PFSK-1 (cell line): ENCODE measurements around the gene CLASP2.

Experiments
- FOXP2 ChIP-seq: optimal IDR thresholded peaks from 2 replicates; pipeline ENCODE3; 2011; ENCODE audit warnings: borderline replicate concordance, control low read depth, inconsistent platforms; ENCODE audit not compliant: insufficient read depth; ENCODE audit errors: extremely low read length, extremely low read depth
- POLR2AphosphoS5 ChIP-seq: IDR thresholded peaks from 2 replicates; pipeline ENCODE4 v1.6.1; 2012; ENCODE audit warnings: low read depth, mild to moderate bottlenecking, control low read depth, low read length, moderate library complexity
- SIN3A ChIP-seq: IDR thresholded peaks from 2 replicates; pipeline ENCODE4 v1.6.1; 2012; ENCODE audit warnings: mild to moderate bottlenecking, low read length, moderate library complexity, borderline replicate concordance; ENCODE audit not compliant: insufficient read depth
- TAF1 ChIP-seq: IDR thresholded peaks from 2 replicates; pipeline ENCODE4 v1.6.1; 2012; ENCODE audit warnings: low read length, control low read depth, borderline replicate concordance; ENCODE audit not compliant: insufficient read depth
- TF ChIP-seq, protein P1 (sequence below), 2 experiments: IDR thresholded peaks; 2 replicates each; pipeline versions ENCODE4 v1.6.1 to v1.8.0; 2011 to 2012; ENCODE audit warnings: low read depth in 2 of 2, low read length in 2 of 2, control low read depth in 1 of 2, inconsistent platforms in 1 of 2, mild to moderate bottlenecking in 1 of 2, moderate library complexity in 1 of 2; ENCODE audit not compliant: insufficient read depth in 1 of 2

Gene CLASP2

GRCh38 chr3:33447958-33448357, 270.1 kb downstream of the CLASP2 start:
- TF ChIP-seq SIN3A (no peak), FOXP2 (no peak), TAF1 (no peak), POLR2AphosphoS5 (no peak)
- TF ChIP-seq, protein P1, sequence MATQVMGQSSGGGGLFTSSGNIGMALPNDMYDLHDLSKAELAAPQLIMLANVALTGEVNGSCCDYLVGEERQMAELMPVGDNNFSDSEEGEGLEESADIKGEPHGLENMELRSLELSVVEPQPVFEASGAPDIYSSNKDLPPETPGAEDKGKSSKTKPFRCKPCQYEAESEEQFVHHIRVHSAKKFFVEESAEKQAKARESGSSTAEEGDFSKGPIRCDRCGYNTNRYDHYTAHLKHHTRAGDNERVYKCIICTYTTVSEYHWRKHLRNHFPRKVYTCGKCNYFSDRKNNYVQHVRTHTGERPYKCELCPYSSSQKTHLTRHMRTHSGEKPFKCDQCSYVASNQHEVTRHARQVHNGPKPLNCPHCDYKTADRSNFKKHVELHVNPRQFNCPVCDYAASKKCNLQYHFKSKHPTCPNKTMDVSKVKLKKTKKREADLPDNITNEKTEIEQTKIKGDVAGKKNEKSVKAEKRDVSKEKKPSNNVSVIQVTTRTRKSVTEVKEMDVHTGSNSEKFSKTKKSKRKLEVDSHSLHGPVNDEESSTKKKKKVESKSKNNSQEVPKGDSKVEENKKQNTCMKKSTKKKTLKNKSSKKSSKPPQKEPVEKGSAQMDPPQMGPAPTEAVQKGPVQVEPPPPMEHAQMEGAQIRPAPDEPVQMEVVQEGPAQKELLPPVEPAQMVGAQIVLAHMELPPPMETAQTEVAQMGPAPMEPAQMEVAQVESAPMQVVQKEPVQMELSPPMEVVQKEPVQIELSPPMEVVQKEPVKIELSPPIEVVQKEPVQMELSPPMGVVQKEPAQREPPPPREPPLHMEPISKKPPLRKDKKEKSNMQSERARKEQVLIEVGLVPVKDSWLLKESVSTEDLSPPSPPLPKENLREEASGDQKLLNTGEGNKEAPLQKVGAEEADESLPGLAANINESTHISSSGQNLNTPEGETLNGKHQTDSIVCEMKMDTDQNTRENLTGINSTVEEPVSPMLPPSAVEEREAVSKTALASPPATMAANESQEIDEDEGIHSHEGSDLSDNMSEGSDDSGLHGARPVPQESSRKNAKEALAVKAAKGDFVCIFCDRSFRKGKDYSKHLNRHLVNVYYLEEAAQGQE (IDR thresholded peaks at IDR 0.05; ENCODE audit: insufficient read depth in 1 of 2, low read depth in 2 of 2, low read length in 2 of 2): no peak
